Activated CD8-positive, alpha-beta memory T cell treated with anti-CD3 and anti-CD28 coated beads, Interleukin-2, amount 50 U/mL, for 1 hour (primary cell): Measurements from ENCODE around the gene OPCML.

ENCODE experiments used
- DNase-seq: peaks from one replicate; pipeline ENCODE4 v3.0.0-alpha.2; 2020; ENCODE audit errors: extremely low read depth

OPCML gene

DNA sequence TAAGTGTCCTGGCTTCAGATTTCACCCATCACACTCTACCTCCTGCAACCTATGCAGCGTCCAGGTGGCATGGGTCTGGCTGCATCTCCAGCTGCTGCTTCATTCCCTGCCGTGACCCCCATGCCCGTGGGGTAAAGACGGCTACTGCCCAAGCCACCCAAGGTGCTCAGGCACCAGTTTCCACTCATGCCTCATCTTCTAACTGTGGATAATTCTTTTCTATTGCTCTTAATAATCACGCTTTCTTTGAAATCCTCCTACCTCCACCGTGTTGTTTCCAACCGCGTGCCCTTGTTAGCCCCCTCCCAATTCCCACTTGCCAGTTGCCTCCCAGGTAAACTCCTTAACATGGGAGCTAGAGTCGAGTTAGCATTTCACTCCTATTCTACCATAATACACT is 738.5 kb downstream of the OPCML start:
- DNase-seq = no peak

DNA sequence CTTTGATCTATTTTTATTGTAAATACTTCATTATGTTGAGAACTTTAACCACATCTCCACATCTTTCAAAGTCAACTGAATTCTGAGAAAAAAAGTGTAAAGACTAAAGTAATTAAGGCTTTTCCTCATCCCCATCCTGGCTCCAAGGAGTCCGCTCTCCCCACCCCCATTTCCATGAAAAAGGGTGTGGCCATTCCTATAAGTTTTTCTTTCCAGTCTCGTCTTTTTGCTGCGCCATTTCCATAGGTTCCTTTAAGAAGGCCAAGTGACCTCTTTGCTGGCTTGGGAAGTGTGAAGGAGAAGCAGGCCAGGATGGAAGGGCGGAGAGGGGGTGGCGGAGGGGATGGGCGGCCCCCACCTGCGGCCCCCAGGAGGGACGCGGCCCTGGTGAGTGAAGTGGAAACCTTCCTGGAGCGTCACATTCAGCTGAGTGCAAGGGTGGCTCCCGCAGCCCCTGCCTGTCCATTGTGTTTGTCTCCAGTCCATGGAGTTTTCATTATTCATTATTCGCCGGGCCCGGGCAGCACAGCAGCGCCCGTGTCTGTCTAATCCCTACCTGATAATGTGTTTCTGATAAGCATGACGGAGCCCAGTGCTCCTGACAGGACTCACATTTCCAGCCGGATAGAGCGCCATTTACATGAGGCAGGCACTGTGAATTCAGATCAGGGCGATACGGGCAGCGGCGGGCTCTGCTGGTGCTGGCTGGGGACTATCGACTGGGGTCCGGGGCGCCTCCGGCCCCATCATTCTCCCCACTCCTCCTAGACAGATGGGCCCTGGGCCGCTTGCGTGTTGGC is 739.8 kb downstream of the OPCML start:
- no peak for DNase-seq

DNA sequence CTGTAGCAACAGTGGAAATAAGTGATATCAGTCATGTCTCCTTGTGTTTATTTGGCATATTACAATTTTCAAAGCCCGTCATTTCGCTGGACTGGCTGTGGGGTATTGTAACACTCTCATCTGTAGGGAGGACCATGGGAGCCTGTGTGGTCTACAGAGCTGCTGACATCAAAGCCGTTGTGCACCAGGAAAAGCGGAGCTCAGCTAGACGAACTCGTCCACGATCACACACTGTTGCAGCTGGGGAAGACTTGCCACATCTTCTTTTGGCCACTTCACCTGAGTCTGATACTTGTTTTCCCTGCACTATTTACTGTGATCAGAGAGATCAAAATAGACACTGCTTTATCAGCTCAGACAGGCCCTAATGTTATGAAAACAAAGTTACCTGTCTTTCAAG is 741.3 kb downstream of the OPCML start:
- no peak for DNase-seq

DNA sequence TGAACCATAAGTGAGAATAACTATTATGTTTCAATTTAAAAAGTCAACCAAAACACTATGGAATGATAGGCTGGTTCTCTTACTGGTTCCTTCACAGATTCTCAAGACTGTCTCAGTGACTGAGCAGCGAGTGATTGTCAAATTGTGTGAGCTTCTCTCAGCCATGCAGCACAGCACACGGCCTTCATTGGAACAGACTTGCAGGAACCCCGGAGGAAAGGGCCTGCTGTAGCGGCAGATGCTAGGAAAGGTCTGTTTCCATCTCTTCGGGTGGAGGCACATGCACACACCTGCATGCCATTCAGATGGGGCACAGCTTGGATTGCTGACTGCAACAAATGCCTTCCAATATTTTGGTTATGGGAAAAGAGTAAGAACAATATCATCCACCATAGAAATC is 741.8 kb downstream of the OPCML start:
- DNase-seq = no peak

DNA sequence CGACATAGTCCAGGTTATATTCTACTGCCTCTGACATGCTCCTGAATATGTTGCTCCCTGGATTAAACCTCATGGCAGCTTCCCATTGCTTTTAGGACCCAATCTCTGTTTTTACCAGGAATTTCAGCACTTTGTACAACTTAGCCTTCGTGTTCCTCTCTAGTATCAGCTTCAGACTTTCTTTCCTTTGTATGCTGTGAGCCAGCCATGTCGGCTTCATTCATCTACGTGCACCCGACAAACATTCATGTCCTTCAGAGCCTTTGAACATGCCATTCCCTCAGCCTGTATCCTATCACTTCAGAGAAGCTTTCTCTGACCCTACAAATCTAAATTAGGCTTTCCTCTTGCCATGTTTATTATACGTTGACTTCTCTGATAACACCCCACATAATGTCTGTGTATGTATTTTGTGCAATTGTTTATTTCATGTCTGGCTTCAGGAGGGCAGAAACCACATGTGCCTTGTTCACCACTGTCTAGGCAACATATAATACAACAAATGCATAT is 743.4 kb downstream of the OPCML start:
- no peak for DNase-seq

DNA sequence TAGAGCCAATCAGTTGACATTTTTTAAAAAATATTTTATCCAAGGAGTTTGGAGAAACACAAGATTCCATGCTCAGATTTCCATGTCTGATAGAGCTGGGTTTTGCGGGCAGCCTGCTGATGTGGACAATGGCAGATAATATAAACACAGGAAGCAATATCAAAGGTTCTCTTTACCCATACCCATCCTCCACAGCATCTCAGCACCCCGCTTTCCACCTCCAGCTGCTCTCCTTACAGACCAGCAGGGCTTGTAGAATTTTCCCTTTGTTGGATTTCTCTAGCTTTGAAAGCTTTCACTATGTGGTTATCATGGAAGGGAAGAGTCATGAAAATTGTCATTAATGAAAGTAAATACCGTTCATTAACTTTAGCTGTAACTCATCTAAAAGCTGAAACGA is 746.4 kb downstream of the OPCML start:
- DNase-seq = no peak

DNA sequence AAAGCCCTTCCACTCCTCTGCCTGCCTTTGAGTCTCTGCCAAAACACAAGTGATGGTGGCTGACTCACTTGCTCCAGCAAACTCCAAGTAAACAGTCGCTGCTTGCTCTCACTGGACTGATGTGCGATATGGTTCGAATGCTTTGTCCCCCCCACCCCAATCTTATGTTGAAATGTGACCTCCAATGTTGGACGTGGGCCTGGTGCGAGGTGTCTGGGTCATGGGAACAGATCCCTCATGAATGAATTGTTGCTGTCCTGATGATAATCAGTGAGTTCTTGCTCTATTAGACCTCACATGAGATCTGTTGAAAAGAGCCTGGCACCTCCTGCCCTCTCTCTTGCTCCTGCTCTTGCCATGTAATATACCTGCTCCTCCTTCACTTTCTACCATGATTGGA is 747.9 kb downstream of the OPCML start:
- no peak for DNase-seq

DNA sequence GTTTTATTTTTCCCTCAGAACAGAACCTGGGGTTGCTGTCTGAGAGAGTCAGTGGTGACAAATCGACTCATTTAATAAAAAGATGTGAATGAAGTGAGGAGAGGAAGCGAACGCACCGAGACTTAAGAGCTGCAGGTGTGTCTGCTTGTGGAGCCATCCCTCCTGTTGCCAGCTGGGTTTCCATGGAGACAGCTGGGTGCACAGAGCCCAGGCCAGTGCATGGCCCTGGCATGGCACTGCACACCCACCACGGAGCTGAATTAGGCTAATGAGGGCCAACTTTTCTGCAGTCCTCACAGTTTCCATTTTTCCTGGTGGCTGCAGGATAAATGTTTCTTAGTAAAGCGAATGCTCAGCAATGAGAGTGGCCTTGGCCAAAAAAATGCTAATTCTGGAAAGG is 750.2 kb downstream of the OPCML start:
- no peak for DNase-seq

DNA sequence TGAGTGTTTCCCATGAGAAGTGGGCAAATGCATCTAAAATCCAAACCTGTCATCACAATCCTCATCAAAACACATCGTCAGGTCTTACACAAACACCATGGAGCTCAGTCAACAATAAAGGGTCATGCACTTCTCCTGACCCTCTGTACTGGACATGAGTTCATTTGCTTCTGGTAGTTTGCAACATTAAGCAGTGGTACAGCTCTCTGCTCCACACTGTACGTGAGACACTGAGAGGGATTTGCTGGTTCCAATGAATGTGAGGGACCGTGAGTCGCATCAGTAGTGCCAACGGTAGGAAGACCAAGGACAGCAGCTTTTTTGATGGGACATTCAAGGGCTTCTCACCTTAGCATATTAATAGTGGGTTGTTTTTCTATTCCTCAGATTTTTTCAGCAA is 752.3 kb downstream of the OPCML start:
- DNase-seq = no peak

DNA sequence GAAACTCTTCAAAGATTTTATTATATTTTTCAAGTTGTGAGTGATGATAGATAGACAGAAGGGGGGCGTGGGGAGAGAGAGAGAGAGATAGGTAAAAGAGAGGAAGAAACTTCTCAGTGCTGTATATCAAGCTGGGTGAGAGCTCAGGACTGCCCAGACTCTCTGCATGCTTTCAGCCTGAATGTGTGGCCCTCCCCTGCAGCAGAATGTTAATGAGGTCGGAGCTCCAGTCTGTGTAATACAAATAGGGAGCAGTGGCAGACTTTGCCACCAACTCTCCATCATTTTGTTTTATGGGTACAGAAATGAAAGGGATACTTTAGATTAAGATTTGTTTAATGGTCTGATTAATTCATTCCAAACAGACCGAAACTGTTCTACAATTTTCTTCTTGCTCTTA is 752.8 kb downstream of the OPCML start:
- DNase-seq = no peak

DNA sequence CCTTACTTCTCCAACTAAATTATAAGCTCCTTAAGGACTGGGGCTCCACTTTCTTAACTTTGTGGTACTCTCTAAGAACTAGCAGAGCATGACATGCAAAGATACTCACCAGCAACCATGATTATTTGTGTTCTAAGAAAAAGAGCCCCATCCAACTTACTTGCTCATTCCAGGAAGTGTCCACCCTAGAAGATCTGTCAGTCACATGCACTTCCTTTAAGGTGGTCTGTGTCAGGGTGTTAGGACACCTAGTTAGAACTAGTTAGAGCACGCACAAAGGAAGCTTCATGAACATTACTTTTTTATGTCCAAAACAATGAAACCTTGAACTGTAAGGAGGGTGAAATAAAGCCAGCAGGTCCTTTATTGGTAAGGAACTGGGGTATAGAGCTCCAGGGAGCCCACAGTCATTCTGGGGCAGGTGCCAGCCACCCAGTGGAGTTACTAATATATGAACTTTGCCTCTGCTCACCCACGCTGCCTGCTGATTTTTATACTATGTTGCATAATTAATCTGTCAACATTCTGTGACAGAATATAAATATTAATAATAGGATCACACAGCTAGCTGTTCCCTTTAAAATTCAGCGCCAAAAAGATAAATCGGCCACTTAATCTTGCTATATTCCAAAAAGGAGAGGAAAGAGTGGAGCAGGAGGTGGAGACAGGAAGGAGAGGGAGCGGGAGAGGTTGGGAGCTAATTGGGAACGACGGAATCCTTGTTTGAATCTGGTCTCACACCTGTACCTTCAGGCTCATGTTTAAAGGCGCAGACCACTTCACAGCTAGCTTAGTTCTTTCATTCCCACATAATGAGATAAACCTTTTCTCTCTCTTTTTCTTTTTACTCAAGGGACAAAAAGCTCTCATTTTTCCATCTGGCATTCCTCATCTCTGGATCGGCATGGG is 755.0 kb downstream of the OPCML start:
- no peak for DNase-seq

DNA sequence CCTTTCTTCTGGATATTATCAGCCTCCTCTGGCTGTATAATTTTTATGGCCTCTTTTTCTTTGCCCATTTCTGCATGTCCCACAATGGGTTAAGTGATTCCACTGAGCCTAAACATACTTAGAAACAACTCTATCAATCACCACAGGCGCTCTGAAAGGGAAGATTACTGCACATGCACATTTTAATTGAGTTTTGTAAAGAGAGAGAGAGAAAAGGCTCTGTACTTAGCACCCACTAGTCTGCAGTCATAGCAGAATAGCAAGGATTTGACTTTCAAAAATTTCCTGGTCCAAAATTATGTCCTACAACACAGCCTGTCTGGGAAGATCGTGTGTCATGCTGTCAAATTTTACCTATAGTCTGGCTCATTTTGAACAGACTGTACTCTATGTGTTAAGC is 758.5 kb downstream of the OPCML start:
- no peak for DNase-seq

DNA sequence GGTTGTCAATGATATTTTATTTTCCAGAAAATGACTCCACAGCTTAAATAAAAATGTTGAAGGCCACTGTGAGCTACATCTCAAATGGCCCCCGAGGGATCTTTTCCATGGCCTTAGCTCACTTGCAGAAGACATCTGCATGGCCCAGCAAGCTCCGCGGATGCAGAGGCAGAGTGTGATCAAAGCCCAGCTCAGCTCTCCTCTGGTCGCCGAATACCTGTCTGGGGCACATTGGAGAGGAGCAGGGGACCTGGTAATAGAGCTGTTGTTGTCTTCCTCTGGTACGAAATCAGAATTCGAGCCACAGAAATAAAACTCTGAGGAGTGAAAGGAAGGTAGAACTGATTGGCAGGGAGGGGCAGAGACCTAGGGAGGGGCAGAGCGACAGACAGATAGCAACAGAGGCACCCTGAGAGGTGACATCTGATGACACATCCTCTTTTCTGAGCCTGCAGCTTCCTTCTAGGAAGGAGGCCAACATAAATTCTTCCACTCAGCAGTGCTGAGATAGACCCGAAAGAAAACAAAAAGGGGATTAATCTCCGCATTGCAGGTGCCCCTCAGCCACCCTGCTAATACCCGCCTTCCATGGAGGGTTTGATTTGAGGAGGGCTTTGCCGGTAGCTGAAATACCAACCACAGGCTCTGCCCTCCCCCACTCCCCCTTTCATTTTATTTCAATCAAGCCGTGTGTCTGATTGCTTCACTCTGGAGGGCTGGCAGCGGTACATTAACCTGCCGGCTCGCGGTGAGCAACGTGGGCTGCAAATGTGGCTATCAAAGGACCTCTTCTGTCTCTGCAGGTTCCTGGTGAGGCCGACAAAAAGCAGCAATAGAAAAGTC is 759.4 kb downstream of the OPCML start:
- no peak for DNase-seq

DNA sequence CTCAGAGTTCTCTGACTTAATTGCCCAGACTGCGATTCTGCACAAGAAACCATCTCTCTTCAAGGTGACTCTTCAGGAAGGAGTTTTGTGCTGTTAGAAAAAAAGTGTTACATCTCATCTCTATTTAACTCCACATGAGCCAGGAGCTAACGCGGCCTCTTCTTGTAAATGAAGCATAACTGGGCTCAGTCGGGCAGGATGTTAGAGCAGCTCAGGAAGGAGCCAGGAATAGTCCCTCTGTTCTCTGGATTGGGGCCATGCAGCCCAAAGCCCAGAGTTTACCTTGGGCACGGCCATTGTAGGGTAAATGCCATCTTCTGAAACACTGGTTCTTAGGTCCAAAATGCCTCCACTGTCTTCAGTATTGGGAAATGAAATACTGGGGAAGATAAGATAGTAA is 760.6 kb downstream of the OPCML start:
- DNase-seq = no peak

DNA sequence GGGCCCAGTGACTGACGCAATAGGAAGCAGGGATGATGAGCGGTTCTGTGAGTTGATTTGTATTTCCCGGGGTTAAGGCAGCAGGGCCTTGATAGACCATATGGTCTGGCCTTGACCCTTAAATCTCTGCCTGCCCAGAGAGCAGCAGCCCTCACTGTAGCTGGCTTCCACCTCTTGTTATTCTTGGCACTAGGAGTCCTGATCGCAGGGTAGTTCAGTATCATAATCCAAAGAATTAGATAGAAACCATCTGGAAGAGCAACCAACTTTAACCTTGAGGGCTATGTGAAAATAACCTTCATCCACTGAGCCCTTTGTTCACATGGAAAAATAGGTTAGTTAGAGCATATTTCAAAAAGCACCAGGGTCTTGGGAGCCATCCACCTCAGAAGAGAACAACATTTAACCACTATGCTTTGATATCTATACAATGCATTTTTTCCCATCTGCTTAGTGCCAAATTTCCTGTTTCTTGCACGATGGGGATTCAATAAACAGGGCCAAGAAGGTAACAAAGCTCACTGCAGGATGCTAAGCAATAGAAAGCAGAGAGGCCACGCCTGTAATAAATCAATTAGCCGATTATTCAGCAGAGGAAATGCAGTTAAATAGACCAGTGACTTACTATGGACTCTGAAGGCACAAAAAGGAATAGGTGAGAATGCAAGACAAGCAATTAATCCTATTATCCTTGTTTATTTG is 761.3 kb downstream of the OPCML start:
- DNase-seq = no peak

DNA sequence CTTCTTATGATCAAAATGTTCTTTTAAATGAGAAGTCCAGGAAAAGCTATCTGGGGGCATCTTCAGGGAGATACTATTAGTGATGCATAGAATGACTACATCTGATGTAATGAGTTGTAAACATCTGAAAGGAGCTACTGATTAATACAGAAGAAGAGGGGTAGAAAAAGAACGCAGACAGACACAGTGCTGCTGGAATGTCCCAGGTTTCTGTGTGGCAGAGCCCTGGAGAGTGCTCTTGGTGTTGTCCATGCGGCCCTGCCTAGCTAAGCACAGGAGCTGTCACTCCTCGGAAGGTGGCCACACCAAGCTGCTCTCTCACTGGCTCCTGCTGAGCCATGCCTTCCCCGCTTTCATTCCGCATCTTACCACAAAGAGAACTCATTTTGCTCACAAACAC is 768.8 kb downstream of the OPCML start:
- DNase-seq = no peak

DNA sequence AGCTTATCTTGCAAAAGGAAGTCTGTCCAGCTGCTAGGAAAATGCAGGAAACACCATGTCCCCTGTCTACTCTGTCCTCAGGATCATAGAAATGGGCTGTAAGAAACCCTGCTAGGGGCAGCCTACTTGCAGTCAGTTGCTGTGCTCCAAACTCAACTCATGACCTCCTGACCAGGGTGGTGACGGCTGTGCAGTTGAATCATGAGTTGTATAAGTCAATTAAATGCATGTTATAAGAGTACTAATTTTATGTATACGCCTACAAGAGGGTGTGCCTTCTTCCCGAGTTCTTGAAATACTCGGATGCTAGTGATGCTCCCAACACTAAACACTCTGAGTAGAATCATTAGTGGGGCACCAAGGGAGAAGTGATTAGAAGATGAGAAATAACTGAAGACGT is 776.4 kb downstream of the OPCML start:
- DNase-seq = no peak

DNA sequence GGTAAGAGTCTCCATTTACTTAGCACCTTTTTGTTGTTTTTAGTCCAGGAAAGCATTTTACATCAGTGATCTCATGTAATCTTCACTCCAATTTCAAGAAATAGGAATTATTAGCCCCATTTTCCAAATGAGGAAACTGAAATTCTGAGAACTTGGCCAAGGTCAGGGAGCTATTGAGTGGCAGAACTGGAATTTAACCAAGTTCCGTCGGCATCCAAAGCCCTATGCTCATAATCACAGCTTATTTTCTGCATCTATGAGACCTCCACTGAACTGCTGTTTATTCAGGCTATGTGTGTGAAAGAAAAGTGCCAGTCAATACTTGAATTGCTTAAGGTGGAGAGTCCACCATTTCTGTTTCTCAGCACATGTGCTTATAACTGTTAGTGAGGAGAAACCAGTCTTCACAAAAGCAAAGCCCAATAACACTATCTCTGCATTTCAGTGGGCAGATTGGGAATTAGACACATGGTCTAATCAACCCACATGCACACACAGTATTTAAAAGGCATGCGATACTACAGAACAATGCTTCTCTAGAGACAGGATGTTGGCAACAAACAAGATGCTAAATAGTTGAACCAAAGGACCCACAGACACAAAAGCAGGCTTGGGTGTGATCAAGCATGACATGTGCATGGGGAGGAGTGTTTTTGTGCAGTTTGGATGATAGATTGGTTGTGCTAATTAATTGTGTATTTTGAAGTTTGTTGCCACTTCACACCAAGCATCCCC is 780.6 kb downstream of the OPCML start:
- no peak for DNase-seq

DNA sequence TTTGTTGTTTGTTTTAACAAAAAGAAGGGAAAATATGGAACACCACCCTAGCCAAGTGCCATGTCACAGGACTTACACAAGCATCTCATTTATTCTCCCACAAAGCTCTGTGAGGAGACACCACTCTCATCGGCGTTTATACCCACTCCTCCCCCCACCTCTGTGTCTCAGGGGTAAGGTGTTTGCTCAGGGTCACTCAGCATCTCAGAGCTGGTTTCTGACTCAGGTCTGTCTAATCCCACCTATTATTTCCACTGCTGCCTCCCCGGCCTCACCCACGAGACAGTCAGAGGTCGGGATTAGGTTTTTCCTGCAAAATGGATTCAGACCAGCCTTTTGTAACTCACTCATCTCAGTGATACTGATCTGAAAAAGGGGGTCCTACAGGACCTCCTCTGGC is 786.0 kb downstream of the OPCML start:
- no peak for DNase-seq

DNA sequence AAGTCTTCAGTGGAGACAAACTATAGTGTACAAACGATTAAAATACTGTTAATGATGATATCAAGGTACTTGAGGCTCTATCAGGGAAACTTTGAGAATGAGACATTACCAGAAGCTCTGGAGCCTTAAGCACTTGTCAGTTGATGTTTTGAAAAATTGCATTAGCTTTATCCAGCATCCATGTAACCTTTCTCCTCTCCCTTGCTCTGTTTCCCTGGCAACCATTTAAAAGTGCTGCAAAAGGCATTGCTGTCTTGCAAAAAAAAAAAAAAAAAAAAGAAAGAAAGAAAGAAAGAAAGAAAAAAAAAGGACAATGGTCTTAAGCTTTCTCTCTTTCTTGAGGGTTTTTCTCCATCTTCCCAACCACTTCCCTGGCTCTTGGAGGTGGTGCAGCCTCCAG is 787.0 kb downstream of the OPCML start:
- no peak for DNase-seq

DNA sequence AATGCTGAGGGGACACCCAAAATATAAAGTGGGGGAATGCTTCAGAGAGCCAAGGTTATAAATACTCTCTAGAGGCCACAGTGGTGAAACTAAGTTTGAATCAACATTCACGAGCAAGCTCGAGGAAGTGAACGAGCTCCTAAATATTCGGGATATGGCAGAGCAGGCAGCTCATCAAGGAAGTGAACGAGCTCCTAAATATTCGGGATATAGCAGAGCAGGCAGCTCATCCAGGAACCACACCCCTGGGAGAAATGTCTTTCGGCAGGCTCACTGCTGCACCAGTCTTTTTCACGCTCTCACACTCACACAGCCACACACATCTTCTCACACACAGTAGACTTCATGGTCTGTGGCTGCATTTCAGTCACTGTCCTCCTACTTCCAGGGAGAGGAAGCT is 787.5 kb downstream of the OPCML start:
- DNase-seq = no peak
